ENCODE data around the gene CCDC12.

DNA sequence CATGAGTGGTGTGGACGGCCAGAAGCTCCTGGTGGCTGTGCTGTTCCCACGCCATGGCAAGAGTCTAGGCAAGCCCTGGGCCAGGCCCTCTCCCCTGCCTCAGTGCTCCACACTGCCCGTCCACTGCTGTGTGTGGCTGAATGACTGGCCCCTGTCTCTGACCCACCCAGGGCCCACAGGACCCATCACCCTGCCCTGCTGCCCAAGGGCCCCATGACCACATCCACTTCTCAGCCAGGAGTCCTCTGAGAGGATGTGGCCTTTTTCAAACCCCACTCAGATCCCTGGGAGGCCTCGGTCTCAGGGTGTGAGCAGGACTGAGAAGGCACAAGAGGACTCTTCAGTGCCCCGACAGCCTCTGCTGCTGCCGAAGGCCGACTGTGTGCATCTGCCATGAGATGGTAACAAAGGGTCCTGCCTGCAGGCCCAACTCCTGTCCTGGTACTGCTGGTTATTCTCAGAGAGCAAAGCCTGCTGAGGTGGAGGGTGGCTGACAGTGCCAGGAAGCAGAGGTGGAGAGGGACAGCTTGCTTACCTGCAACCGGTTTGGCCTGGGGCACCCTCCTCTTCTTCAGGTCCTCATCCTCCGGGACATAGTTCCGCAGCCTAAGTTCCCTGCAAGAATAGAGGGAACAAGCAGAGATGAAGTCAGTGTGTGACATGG is 51.5 kb downstream of the CCDC12 start:
- TF ChIP-seq POLR2A (IDR thresholded peaks at IDR 0.05), result no peak
- TF ChIP-seq, protein P1, sequence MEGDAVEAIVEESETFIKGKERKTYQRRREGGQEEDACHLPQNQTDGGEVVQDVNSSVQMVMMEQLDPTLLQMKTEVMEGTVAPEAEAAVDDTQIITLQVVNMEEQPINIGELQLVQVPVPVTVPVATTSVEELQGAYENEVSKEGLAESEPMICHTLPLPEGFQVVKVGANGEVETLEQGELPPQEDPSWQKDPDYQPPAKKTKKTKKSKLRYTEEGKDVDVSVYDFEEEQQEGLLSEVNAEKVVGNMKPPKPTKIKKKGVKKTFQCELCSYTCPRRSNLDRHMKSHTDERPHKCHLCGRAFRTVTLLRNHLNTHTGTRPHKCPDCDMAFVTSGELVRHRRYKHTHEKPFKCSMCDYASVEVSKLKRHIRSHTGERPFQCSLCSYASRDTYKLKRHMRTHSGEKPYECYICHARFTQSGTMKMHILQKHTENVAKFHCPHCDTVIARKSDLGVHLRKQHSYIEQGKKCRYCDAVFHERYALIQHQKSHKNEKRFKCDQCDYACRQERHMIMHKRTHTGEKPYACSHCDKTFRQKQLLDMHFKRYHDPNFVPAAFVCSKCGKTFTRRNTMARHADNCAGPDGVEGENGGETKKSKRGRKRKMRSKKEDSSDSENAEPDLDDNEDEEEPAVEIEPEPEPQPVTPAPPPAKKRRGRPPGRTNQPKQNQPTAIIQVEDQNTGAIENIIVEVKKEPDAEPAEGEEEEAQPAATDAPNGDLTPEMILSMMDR (IDR thresholded peaks at IDR 0.05), result no peak

All from adrenal gland (tissue), 5 donors.